Measurements from ENCODE around the gene AIRE. TPM values are rescaled to one million over a fixed set of nuclear protein-coding genes. Genes with fewer than 3 reads are reported as not detected.

The AIRE gene
- total and polyA plus RNA-seq, 8 donors, result 0.18 to 0.87 TPM; not detected in 6

DNA sequence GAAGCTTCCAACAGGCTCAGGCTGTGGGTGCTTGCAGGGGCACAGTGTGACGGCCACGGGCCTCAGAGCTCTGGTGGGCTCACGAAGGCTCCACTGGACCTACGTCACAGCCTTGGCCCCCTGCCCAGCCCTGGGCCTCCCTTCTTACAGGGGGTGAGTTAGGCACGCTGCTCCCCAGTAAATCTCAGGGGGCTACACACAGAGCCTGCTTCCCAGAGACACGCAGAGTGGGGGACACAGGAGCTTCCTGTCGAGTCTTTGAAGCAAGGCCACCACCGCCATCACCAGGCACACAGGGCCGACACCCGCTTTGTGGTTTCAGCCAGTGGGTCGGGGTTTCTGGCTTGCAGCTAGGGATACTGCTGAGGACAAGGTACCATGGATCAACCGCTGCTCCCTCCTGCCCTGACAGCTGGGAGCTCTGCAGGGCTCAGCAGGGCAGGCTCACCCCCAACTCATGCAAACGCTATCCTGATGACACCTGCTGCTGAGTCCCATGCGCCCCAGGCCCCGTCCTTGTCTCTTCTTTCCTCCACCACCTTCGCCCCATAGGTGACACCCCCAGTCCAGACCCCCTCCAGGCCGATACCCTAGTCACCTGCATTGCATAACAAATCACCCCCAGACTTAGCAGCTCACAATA, 59.0 kb downstream of the AIRE start:
- H3K4me1 ChIP-seq, result peaks cover 6 to 11% (median 9%) of the 10 kb centered on the region in 4 donors
- intact Hi-C loops (cut with DNase I; ENCODE audit: low total_unique reads), result no loop called here
- H3K27me3 ChIP-seq, result peaks cover 5 to 34% (median 10%) of the 10 kb centered on the region in 3 donors
- TF ChIP-seq POLR2AphosphoS5 (IDR thresholded peaks at IDR 0.05), result no peak
- TF ChIP-seq, protein P1, sequence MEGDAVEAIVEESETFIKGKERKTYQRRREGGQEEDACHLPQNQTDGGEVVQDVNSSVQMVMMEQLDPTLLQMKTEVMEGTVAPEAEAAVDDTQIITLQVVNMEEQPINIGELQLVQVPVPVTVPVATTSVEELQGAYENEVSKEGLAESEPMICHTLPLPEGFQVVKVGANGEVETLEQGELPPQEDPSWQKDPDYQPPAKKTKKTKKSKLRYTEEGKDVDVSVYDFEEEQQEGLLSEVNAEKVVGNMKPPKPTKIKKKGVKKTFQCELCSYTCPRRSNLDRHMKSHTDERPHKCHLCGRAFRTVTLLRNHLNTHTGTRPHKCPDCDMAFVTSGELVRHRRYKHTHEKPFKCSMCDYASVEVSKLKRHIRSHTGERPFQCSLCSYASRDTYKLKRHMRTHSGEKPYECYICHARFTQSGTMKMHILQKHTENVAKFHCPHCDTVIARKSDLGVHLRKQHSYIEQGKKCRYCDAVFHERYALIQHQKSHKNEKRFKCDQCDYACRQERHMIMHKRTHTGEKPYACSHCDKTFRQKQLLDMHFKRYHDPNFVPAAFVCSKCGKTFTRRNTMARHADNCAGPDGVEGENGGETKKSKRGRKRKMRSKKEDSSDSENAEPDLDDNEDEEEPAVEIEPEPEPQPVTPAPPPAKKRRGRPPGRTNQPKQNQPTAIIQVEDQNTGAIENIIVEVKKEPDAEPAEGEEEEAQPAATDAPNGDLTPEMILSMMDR (IDR thresholded peaks at IDR 0.05), result no peak
- TF ChIP-seq EP300 (IDR thresholded peaks at IDR 0.05), result no peak
- no peak overlapping the region for H3K4me3 ChIP-seq
- H3K27ac ChIP-seq, result no peak overlapping the region
- 74 to 91% (median 76%) methylated on average over 12 to 17 of the region's 17 CpGs for WGBS, 5 donors
- no peaks in the 10 kb centered on the region for H3K36me3 ChIP-seq
- H3K9me3 ChIP-seq, result no peaks in the 10 kb centered on the region
- DNase-seq, result no peak

- 58 to 68% (median 58%) methylated on average over 11 of the region's 11 CpGs for WGBS, 5 donors
- TF ChIP-seq POLR2A (IDR thresholded peaks at IDR 0.05), result no peak
- TF ChIP-seq, protein P1 (IDR thresholded peaks at IDR 0.05), result no peak
- no peak for TF ChIP-seq EP300 (IDR thresholded peaks at IDR 0.05)
- no peak for TF ChIP-seq POLR2AphosphoS5 (IDR thresholded peaks at IDR 0.05)
- Histone ChIP-seq H3K9me3 (no peaks in the 10 kb centered on the region), H3K36me3 (no peaks in the 10 kb centered on the region), H3K27me3 (peaks cover 10 to 42% (median 18%) of the 10 kb centered on the region in 3 donors), H3K27ac (no peak overlapping the region), H3K4me1 (peaks cover 0 to 9% (median 7%) of the 10 kb centered on the region in 4 donors), H3K4me3 (no peak overlapping the region)
- intact Hi-C loops (cut with DNase I; ENCODE audit: low total_unique reads), result no loop called here
- no peak for DNase-seq
These were observed 59.8 kb downstream of the AIRE start for GRCh38 chr21:44345495-44345894.

DNA sequence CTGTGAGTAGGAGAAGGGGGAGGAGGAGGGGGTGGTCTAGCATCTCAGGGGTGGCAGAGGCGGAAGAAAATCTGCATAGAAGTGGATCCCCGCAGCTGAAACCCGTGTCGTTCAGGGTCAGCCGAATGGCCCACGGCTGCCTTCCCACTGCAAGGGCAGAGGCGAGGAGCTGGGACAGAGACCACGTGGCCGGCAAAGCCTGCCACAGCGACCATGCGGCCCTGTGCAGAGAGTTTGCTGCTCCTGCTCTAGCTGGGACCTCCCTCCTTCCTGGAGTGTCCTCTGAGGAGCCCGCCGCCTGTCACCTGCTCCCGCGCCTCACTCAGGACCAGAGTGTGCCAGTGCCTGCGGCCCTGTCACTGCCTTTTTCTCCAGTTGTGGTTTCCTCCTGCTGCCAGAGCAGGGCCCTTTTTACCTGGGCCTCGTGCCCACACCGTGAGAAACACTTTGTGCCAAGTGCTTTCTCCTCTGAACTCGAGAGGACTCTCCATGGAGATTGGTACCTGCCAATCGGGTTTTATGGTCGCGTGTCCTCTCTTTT, 62.3 kb downstream of the AIRE start:
- H3K4me3 ChIP-seq, result no peak overlapping the region
- DNase-seq, result no peak
- intact Hi-C loops (cut with DNase I; ENCODE audit: low total_unique reads), result no loop called here
- peaks cover 0 to 31% (median 11%) of the 10 kb centered on the region in 4 donors for H3K4me1 ChIP-seq
- H3K9me3 ChIP-seq, result no peaks in the 10 kb centered on the region
- 45 to 53% (median 51%) methylated on average over 20 to 22 of the region's 22 CpGs for WGBS, 5 donors
- no peaks in the 10 kb centered on the region for H3K36me3 ChIP-seq
- TF ChIP-seq POLR2AphosphoS5 (IDR thresholded peaks at IDR 0.05) (no peak), POLR2A (IDR thresholded peaks at IDR 0.05) (no peak), EP300 (IDR thresholded peaks at IDR 0.05) (no peak)
- TF ChIP-seq, protein P1 (IDR thresholded peaks at IDR 0.05), result no peak
- peaks cover 16 to 64% (median 36%) of the 10 kb centered on the region in 3 donors for H3K27me3 ChIP-seq
- no peak overlapping the region for H3K27ac ChIP-seq

Small RNA genes within 50 kb of the gene (small RNA-seq; reads per million reads assigned to genes)
- 0 reads per million in 4 donors for gene AP001059.3

Other genes starting within 250 kb of the AIRE start
- gene PWP2, start 178.5 kb upstream of the AIRE start, total RNA-seq, result 10 to 100 TPM in 2 of 5 donors, 1 to 10 TPM in 2, not detected in 1; 4.6 to 29.2 (median 14.7) TPM
- 10 to 100 TPM in 1 of 3 donors, 1 to 10 TPM in 2; 2.4 to 15.3 (median 6.3) TPM for gene PWP2, start 178.5 kb upstream of the AIRE start, polyA plus RNA-seq
- gene GATD3, start 152.2 kb upstream of the AIRE start, total RNA-seq, result 10 to 100 TPM in 3 of 5 donors, 1 to 10 TPM in 2; 9.6 to 40.6 (median 14.5) TPM
- 10 to 100 TPM in 2 of 3 donors, 1 to 10 TPM in 1; 5.6 to 49.3 (median 15.1) TPM for gene GATD3, start 152.2 kb upstream of the AIRE start, polyA plus RNA-seq
- 1 to 10 TPM; 1.2 to 7.0 (median 3.5) TPM for gene ICOSLG, start 44.9 kb upstream of the AIRE start, total RNA-seq
- gene ICOSLG, start 44.9 kb upstream of the AIRE start, polyA plus RNA-seq, result 1 to 10 TPM; 1.4 to 2.8 (median 1.8) TPM
- gene DNMT3L, start 24.0 kb upstream of the AIRE start, total RNA-seq, result not detected
- not detected for gene DNMT3L, start 24.0 kb upstream of the AIRE start, polyA plus RNA-seq
- gene PFKL, start 14.2 kb downstream of the AIRE start, total RNA-seq, result 100 to 1,000 TPM; 123 to 283 (median 139) TPM
- gene PFKL, start 14.2 kb downstream of the AIRE start, polyA plus RNA-seq, result 100 to 1,000 TPM in 1 of 3 donors, 10 to 100 TPM in 2; 83.0 to 120 (median 99.9) TPM
- 100 to 1,000 TPM in 1 of 5 donors, 10 to 100 TPM in 4; 21.1 to 118 (median 32.2) TPM for gene CFAP410, start 53.5 kb downstream of the AIRE start, total RNA-seq
- 10 to 100 TPM; 30.2 to 43.1 (median 39.0) TPM for gene CFAP410, start 53.5 kb downstream of the AIRE start, polyA plus RNA-seq
- 10 to 100 TPM in 1 of 5 donors, 1 to 10 TPM in 4; 1.3 to 10.3 (median 3.5) TPM for gene TRPM2, start 67.7 kb downstream of the AIRE start, total RNA-seq
- gene TRPM2, start 67.7 kb downstream of the AIRE start, polyA plus RNA-seq, result 1 to 10 TPM; 1.9 to 2.7 (median 1.9) TPM
- 1 to 10 TPM; 1.2 to 8.0 (median 5.5) TPM for gene LRRC3, start 169.6 kb downstream of the AIRE start, total RNA-seq
- gene LRRC3, start 169.6 kb downstream of the AIRE start, polyA plus RNA-seq, result 1 to 10 TPM in 2 of 3 donors, under 1 TPM in 1; 0.76 to 1.3 (median 1.3) TPM